Endometrial microvascular endothelial cells (primary cell): ENCODE measurements around the gene RPUSD1. TPM values are rescaled to one million over a fixed set of nuclear protein-coding genes. Genes with fewer than 3 reads are reported as not detected.

Source experiments
- in situ Hi-C: cut with HindIII; loops from 2 replicates; pipeline ENCODE4 v1.10.0; 2017; ENCODE audit warnings: low sequenced_read_pairs, low pct_unique_long_range_greater_than_20kb; ENCODE audit errors: inconsistent ontology term
- total RNA-seq: library from RNA; depleted of rRNA; stranded (reverse); fragments of >200 nt; gene quantifications from one replicate; pipeline ENCODE4 v1.2.3, GENCODE V29; 2015; ENCODE audit errors: inconsistent ontology term

RPUSD1 gene
- total RNA-seq, 1 donor from 2014 or later: 77.6 TPM

GRCh38 chr16:801584-802363, 13.6 kb upstream of the RPUSD1 start:
- in situ Hi-C loops: no loop called here

- in situ Hi-C loops: no loop called here
Measured at GRCh38 chr16:800834-801511, 12.8 kb upstream of the RPUSD1 start.

GRCh38 chr16:799948-800833, 12.0 kb upstream of the RPUSD1 start, which contains the start of gene GNG13:
TSS of gene GNG13 (minus strand) at chr16:800734. CDS start at chr16:799077, 1,657 bp downstream.
- in situ Hi-C loops: no loop called here

- in situ Hi-C loops: no loop called here
Measured at GRCh38 chr16:799111-799947, 11.1 kb upstream of the RPUSD1 start.

- in situ Hi-C loops: no loop called here
Measured at GRCh38 chr16:798666-799065, 10.5 kb upstream of the RPUSD1 start.

- in situ Hi-C loops: no loop called here
Measured at GRCh38 chr16:797686-798085, 9.5 kb upstream of the RPUSD1 start.

- in situ Hi-C loops: no loop called here
Measured at GRCh38 chr16:797120-797420, 8.9 kb upstream of the RPUSD1 start.

GRCh38 chr16:796296-797119, 8.3 kb upstream of the RPUSD1 start:
- in situ Hi-C loops: no loop called here

DNA sequence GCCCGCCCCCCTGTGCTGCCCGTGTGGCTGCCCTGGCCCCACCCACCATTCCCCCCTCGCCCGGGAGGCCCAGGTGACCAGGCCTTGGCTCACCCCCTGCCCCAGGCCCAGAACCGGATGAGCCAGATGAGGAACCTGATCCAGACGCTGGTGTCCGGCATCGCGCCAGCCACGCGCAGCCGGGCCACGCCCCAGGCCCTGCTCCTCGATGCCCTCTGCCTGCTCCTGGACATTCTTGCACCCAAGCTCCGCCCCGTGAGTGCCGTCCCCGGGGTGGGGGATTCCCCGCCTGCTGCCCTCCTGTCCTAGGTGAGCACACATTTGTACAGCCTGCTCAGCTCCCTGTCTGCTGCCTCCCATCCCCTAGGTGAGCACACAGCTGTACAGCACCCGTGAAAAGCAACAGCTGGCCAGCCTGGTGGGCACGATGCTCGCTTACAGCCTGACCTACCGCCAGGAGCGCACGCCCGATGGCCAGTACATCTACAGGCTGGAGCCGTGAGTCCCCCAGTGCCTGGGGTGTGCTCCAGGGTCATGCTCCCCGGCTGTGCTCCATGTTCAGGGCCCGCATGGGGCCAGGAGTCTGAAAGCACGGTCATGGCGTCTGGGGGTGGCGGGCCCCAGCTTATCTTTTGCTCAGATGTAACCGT, 7.5 kb upstream of the RPUSD1 start:
- in situ Hi-C loops: no loop called here

- in situ Hi-C loops: no loop called here
Measured at GRCh38 chr16:794853-795466, 6.8 kb upstream of the RPUSD1 start.

DNA sequence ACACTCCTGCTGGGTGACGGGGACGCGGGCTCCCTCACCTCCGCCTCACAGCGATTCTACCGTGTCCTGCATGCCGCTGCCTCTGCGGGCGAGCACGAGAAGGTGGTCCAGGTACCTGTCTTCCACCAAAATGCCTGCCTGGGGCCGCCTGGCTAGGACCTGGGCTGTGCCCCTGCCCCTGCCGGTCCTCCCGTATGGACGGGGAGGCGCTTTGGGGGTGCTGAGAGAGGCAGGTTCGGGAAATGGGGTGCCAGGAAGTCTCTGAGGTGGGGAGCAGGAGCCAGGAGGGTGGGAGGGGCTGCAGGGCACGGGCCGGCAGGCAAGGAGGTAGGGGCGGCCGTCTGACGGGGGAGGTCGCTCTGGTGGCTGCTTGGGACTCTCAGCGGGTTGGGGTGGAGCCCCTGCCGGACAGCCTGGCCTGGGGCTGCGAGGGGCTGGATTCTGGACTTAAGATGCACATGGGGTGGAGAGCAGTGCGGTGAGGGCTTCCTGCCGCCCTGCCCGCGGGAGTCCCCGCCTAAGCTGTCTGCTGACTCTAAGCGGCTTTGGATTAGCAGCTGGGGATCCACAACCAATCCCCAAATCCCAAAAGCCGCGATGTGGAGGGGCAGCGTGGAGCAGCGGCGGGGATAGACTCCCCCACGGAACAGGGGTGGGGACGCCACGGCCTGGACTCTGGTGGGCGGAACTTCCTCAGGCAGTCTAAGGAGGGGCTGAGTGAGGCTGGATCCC, 6.1 kb upstream of the RPUSD1 start:
- in situ Hi-C loops: no loop called here

- in situ Hi-C loops: no loop called here
Measured at GRCh38 chr16:793414-793813, 5.2 kb upstream of the RPUSD1 start.

GRCh38 chr16:792221-792995, 4.2 kb upstream of the RPUSD1 start:
- in situ Hi-C loops: no loop called here

- in situ Hi-C loops: no loop called here
Measured at GRCh38 chr16:791131-791530, 3.0 kb upstream of the RPUSD1 start.

- in situ Hi-C loops: no loop called here
Measured at GRCh38 chr16:790086-790485, 1.9 kb upstream of the RPUSD1 start.
